A549 treated with CORT108297 at 1 μM for 4 hours (cell line): ENCODE results near the gene RBM11. TPM values are rescaled to one million over a fixed set of nuclear protein-coding genes. Genes with fewer than 3 reads are reported as not detected.

ENCODE experiments used
- total RNA-seq: library from RNA; stranded (reverse); fragments of 200-300 nt; extraction: Qiagen RNA extraction; gene quantifications from 5 replicates; pipeline ENCODE4 v1.2.3, GENCODE V29; 2022

Gene RBM11, protein sequence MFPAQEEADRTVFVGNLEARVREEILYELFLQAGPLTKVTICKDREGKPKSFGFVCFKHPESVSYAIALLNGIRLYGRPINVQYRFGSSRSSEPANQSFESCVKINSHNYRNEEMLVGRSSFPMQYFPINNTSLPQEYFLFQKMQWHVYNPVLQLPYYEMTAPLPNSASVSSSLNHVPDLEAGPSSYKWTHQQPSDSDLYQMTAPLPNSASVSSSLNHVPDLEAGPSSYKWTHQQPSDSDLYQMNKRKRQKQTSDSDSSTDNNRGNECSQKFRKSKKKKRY
- not detected in 5 replicates for total RNA-seq

DNA sequence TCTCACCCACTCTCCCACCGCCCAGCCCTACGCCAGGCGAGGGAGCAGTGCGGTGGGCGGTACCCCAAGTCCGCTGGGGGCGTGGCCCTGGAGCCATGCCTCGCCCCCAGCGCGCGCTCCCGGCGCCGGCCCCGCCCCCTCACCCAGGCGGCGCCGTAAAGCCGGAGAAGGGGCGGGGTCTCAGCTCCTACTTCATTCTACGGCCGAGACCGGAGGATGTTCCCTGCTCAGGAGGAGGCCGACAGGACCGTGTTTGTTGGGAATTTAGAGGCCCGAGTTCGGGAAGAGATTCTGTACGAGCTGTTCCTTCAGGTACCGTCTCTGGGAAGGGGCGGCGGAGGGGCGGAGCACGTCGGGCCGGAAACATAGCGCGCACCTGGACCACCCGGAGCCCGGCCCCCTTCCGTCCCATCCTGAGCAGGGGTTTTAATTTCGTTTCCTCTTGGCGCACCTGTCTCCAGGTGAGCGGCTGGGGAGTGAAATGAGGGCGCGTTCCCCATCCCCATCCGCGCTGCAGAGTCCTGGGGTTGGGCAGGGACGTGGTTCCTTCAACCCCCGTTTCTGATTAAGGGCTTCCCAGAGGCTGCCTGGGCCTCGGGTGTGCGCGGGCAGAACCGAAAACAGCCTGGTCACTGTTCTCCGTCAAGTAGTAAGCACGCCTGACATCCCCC is at the start of gene RBM11:
Gene RBM11, plus strand, starts transcription at position 187 of the 671 bp plus-strand sequence. Its CDS starts 30 bp downstream, at position 217.

DNA sequence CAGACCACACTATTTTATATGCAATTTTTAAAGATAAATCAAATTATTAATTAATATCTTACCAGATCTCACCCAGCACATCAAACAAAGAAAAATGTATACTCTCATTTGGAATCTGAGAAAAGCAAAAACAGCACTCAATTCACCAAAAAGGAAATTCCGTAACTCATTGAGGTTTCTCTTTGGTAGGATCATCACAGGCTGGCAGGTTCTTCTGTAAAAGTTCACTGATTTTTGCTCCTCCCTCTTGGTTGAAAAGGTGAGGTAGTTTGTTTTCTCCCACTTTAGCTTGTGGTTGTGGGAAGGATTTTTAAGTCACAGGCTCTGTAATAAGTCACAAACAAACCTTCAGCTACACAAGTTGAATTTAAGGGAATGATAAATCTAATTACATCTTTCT is 5.2 kb upstream of the RBM11 start, which contains the start of gene LIPI:
Gene LIPI, minus strand, starts transcription at position 218 of the 400 bp plus-strand sequence. Its CDS starts 110 bp downstream, at position 108.

Other genes with a start within 250 kb of the RBM11 start
- not detected in 5 replicates for gene LIPI, start 5.2 kb upstream of the RBM11 start, total RNA-seq
- gene HSPA13, start 167.0 kb downstream of the RBM11 start, total RNA-seq = 11.7 to 19.1 TPM (median 15.8 TPM) in 5 replicates